Measurements from ENCODE around the gene THUMPD3.

DNA sequence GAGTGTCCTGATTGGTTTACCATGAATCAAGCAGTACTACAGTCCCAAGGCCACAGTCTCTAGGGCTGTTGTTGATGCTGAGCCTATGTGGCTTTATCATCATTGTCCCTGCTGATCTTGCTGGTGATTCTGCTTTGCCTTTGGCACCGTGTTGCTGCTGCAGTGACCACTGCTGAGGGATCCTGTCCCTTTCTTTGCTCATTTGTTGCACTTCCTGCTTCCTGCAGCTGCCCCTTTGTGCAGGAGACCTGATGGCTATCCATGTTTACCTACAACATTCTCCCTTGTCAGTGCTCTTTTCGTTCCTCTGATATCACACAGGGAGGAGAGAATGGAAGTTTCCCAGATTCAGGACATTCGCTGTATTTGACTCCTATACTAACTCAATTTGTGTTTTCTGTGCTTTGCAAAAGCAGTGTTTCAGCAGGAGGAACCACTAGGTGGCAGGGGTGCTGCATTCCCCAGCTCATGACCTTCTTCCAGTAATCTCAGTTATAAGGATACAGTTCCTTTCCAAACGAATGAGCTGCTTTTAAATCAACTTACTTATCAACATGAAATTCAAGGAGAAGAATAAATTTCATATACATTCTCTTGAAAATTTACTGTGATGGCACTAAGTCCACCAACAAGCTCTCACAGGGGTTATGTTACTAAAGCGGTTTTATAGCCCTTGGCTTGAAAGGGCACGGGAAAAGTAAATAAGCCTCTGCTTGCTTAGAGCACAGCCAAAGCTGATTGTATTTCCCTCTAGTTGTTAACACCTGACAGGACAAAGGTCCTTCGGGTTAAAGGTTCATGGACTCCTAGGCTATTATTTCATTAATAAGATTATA, 9.7 kb upstream of the THUMPD3 start:
- TF ChIP-seq, protein P1, sequence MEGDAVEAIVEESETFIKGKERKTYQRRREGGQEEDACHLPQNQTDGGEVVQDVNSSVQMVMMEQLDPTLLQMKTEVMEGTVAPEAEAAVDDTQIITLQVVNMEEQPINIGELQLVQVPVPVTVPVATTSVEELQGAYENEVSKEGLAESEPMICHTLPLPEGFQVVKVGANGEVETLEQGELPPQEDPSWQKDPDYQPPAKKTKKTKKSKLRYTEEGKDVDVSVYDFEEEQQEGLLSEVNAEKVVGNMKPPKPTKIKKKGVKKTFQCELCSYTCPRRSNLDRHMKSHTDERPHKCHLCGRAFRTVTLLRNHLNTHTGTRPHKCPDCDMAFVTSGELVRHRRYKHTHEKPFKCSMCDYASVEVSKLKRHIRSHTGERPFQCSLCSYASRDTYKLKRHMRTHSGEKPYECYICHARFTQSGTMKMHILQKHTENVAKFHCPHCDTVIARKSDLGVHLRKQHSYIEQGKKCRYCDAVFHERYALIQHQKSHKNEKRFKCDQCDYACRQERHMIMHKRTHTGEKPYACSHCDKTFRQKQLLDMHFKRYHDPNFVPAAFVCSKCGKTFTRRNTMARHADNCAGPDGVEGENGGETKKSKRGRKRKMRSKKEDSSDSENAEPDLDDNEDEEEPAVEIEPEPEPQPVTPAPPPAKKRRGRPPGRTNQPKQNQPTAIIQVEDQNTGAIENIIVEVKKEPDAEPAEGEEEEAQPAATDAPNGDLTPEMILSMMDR (IDR thresholded peaks at IDR 0.05; ENCODE audit: low read depth, low read length, poor library complexity, severe bottlenecking), result peak; percentile 97
- no peak for TF ChIP-seq EZH2phosphoT487 (IDR thresholded peaks at IDR 0.05; ENCODE audit: borderline replicate concordance, low read length)

Data from DOHH2 (cell line).